ENCODE results near the gene ABHD8. TPM values are rescaled to one million over a fixed set of nuclear protein-coding genes. Genes with fewer than 3 reads are reported as not detected.

Gene ABHD8
- total and polyA plus RNA-seq, 2 of the 13 experiments (the other 11 are each of a cell fraction or from before 2014, with no cell fraction given) = 6.3 to 7.2 TPM

GRCh38 chr19:17339088-17339741, 36.0 kb upstream of the ABHD8 start (continued):
- TF ChIP-seq HIC2 (CRISPR knock-in tag; IDR thresholded peaks at IDR 0.05; ENCODE audit: low read depth) (no peak), ZNF12 (CRISPR knock-in tag; IDR thresholded peaks at IDR 0.05) (no peak), PPARG (CRISPR knock-in tag; conservative IDR thresholded peaks at IDR 0.05) (no peak), ZNF318 (CRISPR knock-in tag; IDR thresholded peaks at IDR 0.05) (no peak), RBFOX2 (IDR thresholded peaks at IDR 0.05; ENCODE audit: low read depth, low read length) (peak; percentile 40), KLF16 (CRISPR knock-in tag; IDR thresholded peaks at IDR 0.05) (no peak), ZFYVE20 (CRISPR knock-in tag; IDR thresholded peaks at IDR 0.05; ENCODE audit: borderline replicate concordance, low read depth) (no peak), AGO2 (optimal IDR thresholded peaks at IDR 0.05; ENCODE audit: low read depth, low read length) (peak; percentile 16), MTF2 (CRISPR knock-in tag; IDR thresholded peaks at IDR 0.05; ENCODE audit: borderline replicate concordance) (no peak), CHD4 (IDR thresholded peaks at IDR 0.05; ENCODE audit: borderline replicate concordance, low read length) (no peak)
